Caco-2 (cell line): ENCODE results near the gene DHRS11. TPM values are rescaled to one million over a fixed set of nuclear protein-coding genes. Genes with fewer than 3 reads are reported as not detected.

Experiments used
- BruUV-seq: library from RNA; stranded (reverse); fragments of 400-500 nt; replicated peaks from 2 replicates; lab custom pipeline; 2021; lab: Mats Ljungman, UMichigan
- CTCF ChIA-PET: fragments of 300-600 bp; sonication (Branson Sonifier 250); formaldehyde crosslinking; loops from one replicate; lab custom pipeline; 2022; ENCODE audit warnings: antibody characterized with exemption; lab: Charles Lee
- POLR2A ChIA-PET: fragments of 300-600 bp; sonication (Branson Sonifier 250); formaldehyde crosslinking; loops from one replicate; lab custom pipeline; 2022; ENCODE audit warnings: antibody characterized with exemption; lab: Charles Lee
- DNase-seq, 2 experiments: peaks; one replicate each; pipeline versions ENCODE4 v3.0.0 to v3.0.0-alpha.2; 2020 to 2022
- H3K27me3 ChIP-seq: replicated peaks from 2 replicates; pipeline ENCODE4 v1.6.0; 2011; ENCODE audit warnings: low read length; ENCODE audit not compliant: control insufficient read depth, insufficient read depth
- H3K36me3 ChIP-seq: 2 replicates; pipeline ENCODE4 v1.5.1; 2011; ENCODE audit warnings: low read length; ENCODE audit not compliant: control insufficient read depth, insufficient read depth
- H3K4me1 ChIP-seq: fragments of 250-450 bp; sonication (Bioruptor Pico); 2 replicates; pipeline ENCODE4 v1.5.1; 2020; ENCODE audit warnings: mild to moderate bottlenecking
- H3K4me3 ChIP-seq: 2 replicates; pipeline ENCODE4 v1.5.1; 2011; ENCODE audit warnings: low read depth, mild to moderate bottlenecking, control low read depth, low read length
- H3K9me3 ChIP-seq: fragments of 250-450 bp; sonication (Bioruptor Pico); 2 replicates; pipeline ENCODE4 v1.5.1; 2020; ENCODE audit warnings: mild to moderate bottlenecking, moderate library complexity
- H3K27ac Mint-ChIP-seq: one replicate; pipeline ENCODE4 v1.8.0; 2022; ENCODE audit warnings: mixed read lengths; ENCODE audit not compliant: unreplicated experiment
- H3K27me3 Mint-ChIP-seq: one replicate; pipeline ENCODE4 v1.8.0; 2022; ENCODE audit warnings: mixed read lengths; ENCODE audit not compliant: insufficient read depth, unreplicated experiment
- H3K36me3 Mint-ChIP-seq: one replicate; pipeline ENCODE4 v1.8.0; 2022; ENCODE audit warnings: mild to moderate bottlenecking, mixed read lengths; ENCODE audit not compliant: insufficient read depth, unreplicated experiment
- H3K4me1 Mint-ChIP-seq: one replicate; pipeline ENCODE4 v1.8.0; 2022; ENCODE audit warnings: low read depth, mixed read lengths; ENCODE audit not compliant: unreplicated experiment
- H3K4me3 Mint-ChIP-seq: one replicate; pipeline ENCODE4 v1.8.0; 2022; ENCODE audit warnings: mild to moderate bottlenecking, moderate library complexity, mixed read lengths; ENCODE audit not compliant: unreplicated experiment
- H3K9me3 Mint-ChIP-seq: one replicate; pipeline ENCODE4 v1.8.0; 2022; ENCODE audit warnings: mixed read lengths; ENCODE audit not compliant: unreplicated experiment
- intact Hi-C: fragments of 100-400 bp; cut with micrococcal nuclease; formaldehyde crosslinking; loops from one replicate; pipeline ENCODE4 v1.10.0; 2022; ENCODE audit not compliant: unreplicated experiment
- total RNA-seq: library from RNA; stranded (reverse); gene quantifications from 2 replicates; pipeline ENCODE4 v1.2.3, GENCODE V29; 2022
- TF ChIP-seq, protein P1 (sequence below), 2 experiments: fragments of 200-600 bp in 1 of 2; IDR thresholded peaks; 1 replicate in 1 of 2; 2 replicates in 1 of 2; pipeline versions ENCODE4 v1.5.1 to v1.8.0; 2011 to 2022; ENCODE audit warnings: antibody characterized with exemption in 1 of 2, control low read depth in 1 of 2, inconsistent platforms in 1 of 2, low read depth in 1 of 2, low read length in 1 of 2, mild to moderate bottlenecking in 1 of 2, moderate library complexity in 1 of 2; ENCODE audit not compliant: insufficient read depth in 1 of 2, severe bottlenecking in 1 of 2, unreplicated experiment in 1 of 2

DHRS11 gene
- total RNA-seq, 1 experiment from 2014 or later, result 44.7 TPM

- no peaks in the 10 kb centered on the region for H3K4me1 ChIP-seq
- no peaks in the 10 kb centered on the region for H3K27me3 ChIP-seq
- Mint-ChIP-seq H3K27me3 (no peaks in the 10 kb centered on the region), H3K36me3 (peaks cover 20% of the 10 kb centered on the region), H3K27ac (no peak overlapping the region), H3K9me3 (no peaks in the 10 kb centered on the region), H3K4me3 (no peak overlapping the region), H3K4me1 (no peaks in the 10 kb centered on the region)
- ChIA-PET POLR2A (no interaction called here), CTCF (interaction anchor here (0.7 kb wide), 1 partner anchor 32 kb away, joined by 3 read pairs; no protein-coding TSS in a partner anchor)
- no peak overlapping the region for H3K4me3 ChIP-seq
- intact Hi-C loops, result no loop called here
- no peaks in the 10 kb centered on the region for H3K9me3 ChIP-seq
- no peaks in the 10 kb centered on the region for H3K36me3 ChIP-seq
- TF ChIP-seq, protein P1, sequence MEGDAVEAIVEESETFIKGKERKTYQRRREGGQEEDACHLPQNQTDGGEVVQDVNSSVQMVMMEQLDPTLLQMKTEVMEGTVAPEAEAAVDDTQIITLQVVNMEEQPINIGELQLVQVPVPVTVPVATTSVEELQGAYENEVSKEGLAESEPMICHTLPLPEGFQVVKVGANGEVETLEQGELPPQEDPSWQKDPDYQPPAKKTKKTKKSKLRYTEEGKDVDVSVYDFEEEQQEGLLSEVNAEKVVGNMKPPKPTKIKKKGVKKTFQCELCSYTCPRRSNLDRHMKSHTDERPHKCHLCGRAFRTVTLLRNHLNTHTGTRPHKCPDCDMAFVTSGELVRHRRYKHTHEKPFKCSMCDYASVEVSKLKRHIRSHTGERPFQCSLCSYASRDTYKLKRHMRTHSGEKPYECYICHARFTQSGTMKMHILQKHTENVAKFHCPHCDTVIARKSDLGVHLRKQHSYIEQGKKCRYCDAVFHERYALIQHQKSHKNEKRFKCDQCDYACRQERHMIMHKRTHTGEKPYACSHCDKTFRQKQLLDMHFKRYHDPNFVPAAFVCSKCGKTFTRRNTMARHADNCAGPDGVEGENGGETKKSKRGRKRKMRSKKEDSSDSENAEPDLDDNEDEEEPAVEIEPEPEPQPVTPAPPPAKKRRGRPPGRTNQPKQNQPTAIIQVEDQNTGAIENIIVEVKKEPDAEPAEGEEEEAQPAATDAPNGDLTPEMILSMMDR (IDR thresholded peaks at IDR 0.05; ENCODE audit: insufficient read depth in 1 of 2, low read depth in 1 of 2, low read length in 1 of 2, severe bottlenecking in 1 of 2, unreplicated experiment in 1 of 2), result no peak
- BruUV-seq, result no TSS peak
- no peak for DNase-seq
Measured at GRCh38 chr17:36610474-36610873, 18.8 kb downstream of the DHRS11 start.

DNA sequence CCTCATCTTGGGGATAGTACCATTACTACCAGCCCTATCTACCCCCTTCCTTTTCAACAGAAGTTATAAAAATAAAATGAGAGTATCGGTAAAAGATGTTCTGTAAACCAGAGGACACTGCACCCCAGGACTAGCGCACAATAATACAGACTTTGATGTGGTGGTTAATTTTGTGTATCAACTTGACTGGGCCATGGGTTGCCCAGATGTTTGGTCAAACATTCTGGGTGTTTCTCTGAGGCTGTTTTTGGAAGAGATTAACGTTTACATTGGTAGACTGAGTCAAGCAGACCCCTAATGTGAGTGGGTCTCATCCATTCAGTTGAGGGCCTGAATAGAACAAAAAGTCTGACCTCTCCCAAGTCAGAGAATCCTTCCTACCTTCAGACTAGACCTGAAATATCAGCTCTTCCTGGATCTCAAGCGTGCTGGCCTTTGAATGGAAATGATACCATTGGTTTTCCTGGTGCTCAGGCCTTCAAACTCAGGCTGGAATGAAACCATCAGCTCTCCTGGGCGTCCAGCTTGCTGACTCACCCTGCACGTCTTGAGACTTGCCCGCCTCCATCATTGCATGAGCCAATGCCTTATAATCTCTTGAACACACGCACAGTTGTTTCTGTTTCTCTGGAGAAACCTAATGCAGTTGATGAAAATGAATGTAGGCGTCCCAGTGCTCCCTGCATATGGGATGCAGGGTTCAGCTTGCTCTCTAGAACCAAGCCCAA is 19.8 kb downstream of the DHRS11 start:
- peaks cover 12% of the 10 kb centered on the region for H3K36me3 Mint-ChIP-seq
- intact Hi-C loops, result no loop called here
- no peaks in the 10 kb centered on the region for H3K9me3 ChIP-seq
- no peak for DNase-seq
- CTCF ChIA-PET, result interaction anchor here (0.7 kb wide), 2 partner anchors 10 to 31 kb away, joined by 3 read pairs; no protein-coding TSS in a partner anchor
- no peak overlapping the region for H3K4me3 ChIP-seq
- POLR2A ChIA-PET, result no interaction called here
- no peak overlapping the region for H3K27ac Mint-ChIP-seq
- TF ChIP-seq, protein P1 (IDR thresholded peaks at IDR 0.05; ENCODE audit: insufficient read depth in 1 of 2, low read depth in 1 of 2, low read length in 1 of 2, severe bottlenecking in 1 of 2, unreplicated experiment in 1 of 2), result no peak
- no peaks in the 10 kb centered on the region for H3K36me3 ChIP-seq
- H3K27me3 Mint-ChIP-seq, result no peaks in the 10 kb centered on the region
- H3K4me1 ChIP-seq, result no peaks in the 10 kb centered on the region
- BruUV-seq, result no TSS peak
- H3K4me3 Mint-ChIP-seq, result no peak overlapping the region
- no peaks in the 10 kb centered on the region for H3K9me3 Mint-ChIP-seq
- H3K27me3 ChIP-seq, result no peaks in the 10 kb centered on the region
- H3K4me1 Mint-ChIP-seq, result no peaks in the 10 kb centered on the region

- no peaks in the 10 kb centered on the region for H3K4me1 ChIP-seq
- TF ChIP-seq, protein P1 (IDR thresholded peaks at IDR 0.05; ENCODE audit: insufficient read depth in 1 of 2, low read depth in 1 of 2, low read length in 1 of 2, severe bottlenecking in 1 of 2, unreplicated experiment in 1 of 2), result no peak
- intact Hi-C loops, result no loop called here
- no peaks in the 10 kb centered on the region for H3K9me3 ChIP-seq
- ChIA-PET CTCF (no interaction called here), POLR2A (no interaction called here)
- Mint-ChIP-seq H3K36me3 (peaks cover 12% of the 10 kb centered on the region), H3K4me3 (no peak overlapping the region), H3K4me1 (no peaks in the 10 kb centered on the region), H3K27me3 (no peaks in the 10 kb centered on the region), H3K27ac (no peak overlapping the region), H3K9me3 (no peaks in the 10 kb centered on the region)
- no peak overlapping the region for H3K4me3 ChIP-seq
- DNase-seq, result no peak
- BruUV-seq, result no TSS peak
- H3K27me3 ChIP-seq, result no peaks in the 10 kb centered on the region
- no peaks in the 10 kb centered on the region for H3K36me3 ChIP-seq
Measured at GRCh38 chr17:36612323-36612722, 20.6 kb downstream of the DHRS11 start.
